ENCODE data around the gene SEMA3D. TPM values are rescaled to one million over a fixed set of nuclear protein-coding genes. Genes with fewer than 3 reads are reported as not detected.

SEMA3D gene
- total and polyA plus RNA-seq, 2 donors (not counting 1 experiment from before 2014, with no cell fraction given): 0.46 to 0.59 TPM

DNA sequence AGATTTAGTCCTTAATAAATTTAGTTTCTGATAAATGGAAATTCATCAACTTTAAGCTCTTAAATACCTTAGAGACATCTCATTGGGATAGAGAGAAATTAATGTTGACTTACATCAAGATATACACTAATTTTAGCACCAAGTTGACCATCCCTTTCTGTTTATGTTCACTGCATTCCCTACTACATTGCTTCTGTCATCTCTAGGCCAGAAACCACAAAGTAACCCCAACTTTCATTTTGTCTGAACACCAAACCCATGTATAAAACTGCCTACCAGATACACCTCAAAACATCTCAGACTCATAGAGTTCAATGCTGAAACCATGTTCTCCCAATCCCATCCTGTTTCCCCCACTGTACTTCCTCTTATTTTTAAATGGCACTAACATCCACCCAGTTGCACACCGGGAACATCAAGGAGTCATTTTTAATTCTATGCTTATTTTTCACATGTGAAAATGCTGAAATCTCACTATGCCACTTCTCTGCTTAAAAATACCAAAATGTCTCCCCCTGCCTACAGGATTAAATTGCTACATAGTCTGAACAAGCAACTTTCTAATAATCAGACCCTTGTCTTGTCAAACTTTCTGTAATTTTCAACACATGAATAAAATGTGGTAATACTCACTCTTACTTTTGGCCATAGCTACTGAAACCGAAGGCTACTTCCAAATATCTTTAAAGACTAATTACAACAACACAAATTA is 201.6 kb downstream of the SEMA3D start:
- TF ChIP-seq EZH2 (IDR thresholded peaks at IDR 0.05; ENCODE audit: borderline replicate concordance, insufficient read depth, low read depth, low read length, poor library complexity, severe bottlenecking): no peak
- TF ChIP-seq, protein P1, sequence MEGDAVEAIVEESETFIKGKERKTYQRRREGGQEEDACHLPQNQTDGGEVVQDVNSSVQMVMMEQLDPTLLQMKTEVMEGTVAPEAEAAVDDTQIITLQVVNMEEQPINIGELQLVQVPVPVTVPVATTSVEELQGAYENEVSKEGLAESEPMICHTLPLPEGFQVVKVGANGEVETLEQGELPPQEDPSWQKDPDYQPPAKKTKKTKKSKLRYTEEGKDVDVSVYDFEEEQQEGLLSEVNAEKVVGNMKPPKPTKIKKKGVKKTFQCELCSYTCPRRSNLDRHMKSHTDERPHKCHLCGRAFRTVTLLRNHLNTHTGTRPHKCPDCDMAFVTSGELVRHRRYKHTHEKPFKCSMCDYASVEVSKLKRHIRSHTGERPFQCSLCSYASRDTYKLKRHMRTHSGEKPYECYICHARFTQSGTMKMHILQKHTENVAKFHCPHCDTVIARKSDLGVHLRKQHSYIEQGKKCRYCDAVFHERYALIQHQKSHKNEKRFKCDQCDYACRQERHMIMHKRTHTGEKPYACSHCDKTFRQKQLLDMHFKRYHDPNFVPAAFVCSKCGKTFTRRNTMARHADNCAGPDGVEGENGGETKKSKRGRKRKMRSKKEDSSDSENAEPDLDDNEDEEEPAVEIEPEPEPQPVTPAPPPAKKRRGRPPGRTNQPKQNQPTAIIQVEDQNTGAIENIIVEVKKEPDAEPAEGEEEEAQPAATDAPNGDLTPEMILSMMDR (IDR thresholded peaks at IDR 0.05): no peak
- 78% methylated on average over 1 of the region's 2 CpGs for WGBS (ENCODE audit: insufficient coverage)
- Mint-ChIP-seq H3K4me3 (no peak overlapping the region), H3K27ac (no peak overlapping the region), H3K27me3 (no peaks in the 10 kb centered on the region), H3K4me1 (no peaks in the 10 kb centered on the region), H3K9me3 (ENCODE audit: insufficient read depth) (no peaks in the 10 kb centered on the region)
- no peak overlapping the region for H3K4me3 ChIP-seq (ENCODE audit: control extremely low read depth in 1 of 5, extremely low read depth in 1 of 5, insufficient read depth in 1 of 5, low read depth in 2 of 5, low read length in 4 of 5)
- H3K27me3 ChIP-seq (replicated peaks in 1 of 4; ENCODE audit: control extremely low read depth in 1 of 4, control insufficient read depth in 3 of 4, insufficient read depth in 4 of 4, low read length in 3 of 4): no peaks in the 10 kb centered on the region
- H3K27ac ChIP-seq (ENCODE audit: low read length in 2 of 2): no peak overlapping the region
- no peak overlapping the region for H3K4me2 ChIP-seq (replicated peaks; ENCODE audit: low read depth, low read length, poor library complexity, severe bottlenecking)
- no peaks in the 10 kb centered on the region for H3K4me1 ChIP-seq (ENCODE audit: control insufficient read depth in 2 of 2, insufficient read depth in 2 of 2, low read length in 2 of 2)
- no peaks in the 10 kb centered on the region for H3K79me2 ChIP-seq (ENCODE audit: control insufficient read depth, insufficient read depth, low read length)
- H3K9ac ChIP-seq (ENCODE audit: low read length): no peak overlapping the region
- POLR2A ChIA-PET: interaction anchor here (0.6 kb wide), 1 partner anchor 1178 kb away, joined by 4 read pairs; no protein-coding TSS in a partner anchor
- H2AFZ ChIP-seq (ENCODE audit: insufficient read depth, low read depth, low read length, poor library complexity, severe bottlenecking): no peak overlapping the region
- H3K9me3 ChIP-seq (ENCODE audit: control extremely low read depth in 1 of 3, control insufficient read depth in 2 of 3, insufficient read depth in 1 of 3, low read length in 2 of 3): no peaks in the 10 kb centered on the region
- intact Hi-C loops (cut with micrococcal nuclease): no loop called here
- ATAC-seq (ENCODE audit: low read depth) (no peak), DNase-seq (no peak)
- CTCF ChIA-PET: no interaction called here
- H3K36me3 ChIP-seq (replicated peaks in 1 of 2; ENCODE audit: control extremely low read depth in 1 of 2, control insufficient read depth in 1 of 2, extremely low read depth in 1 of 2, insufficient read depth in 2 of 2, low read length in 1 of 2): no peaks in the 10 kb centered on the region
- no peaks in the 10 kb centered on the region for H4K20me1 ChIP-seq (ENCODE audit: control insufficient read depth, insufficient read depth, low read length, poor library complexity, severe bottlenecking)

DNA sequence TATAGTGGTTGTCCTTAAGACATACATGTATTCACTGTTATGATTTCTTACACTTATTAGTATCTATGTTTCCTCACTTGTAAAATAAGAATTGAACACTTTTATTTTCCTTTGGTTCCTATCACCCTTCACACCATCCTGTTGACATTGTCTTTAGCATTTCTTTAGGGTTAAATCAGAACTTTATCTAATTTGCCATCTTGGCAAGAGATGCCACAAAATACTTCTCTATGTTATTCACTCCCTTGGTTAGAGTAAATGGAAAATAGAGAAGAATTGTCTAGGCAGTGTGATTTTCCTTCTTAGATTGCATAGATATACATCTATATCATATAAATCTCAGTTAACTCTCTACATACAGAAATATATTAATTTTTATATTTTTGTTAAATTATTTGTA is 204.7 kb downstream of the SEMA3D start:
- Histone ChIP-seq H3K79me2 (ENCODE audit: control insufficient read depth, insufficient read depth, low read length) (no peaks in the 10 kb centered on the region), H3K36me3 (replicated peaks in 1 of 2; ENCODE audit: control extremely low read depth in 1 of 2, control insufficient read depth in 1 of 2, extremely low read depth in 1 of 2, insufficient read depth in 2 of 2, low read length in 1 of 2) (no peaks in the 10 kb centered on the region), H3K9me3 (ENCODE audit: control extremely low read depth in 1 of 3, control insufficient read depth in 2 of 3, insufficient read depth in 1 of 3, low read length in 2 of 3) (no peaks in the 10 kb centered on the region), H3K9ac (ENCODE audit: low read length) (no peak overlapping the region), H3K27me3 (replicated peaks in 1 of 4; ENCODE audit: control extremely low read depth in 1 of 4, control insufficient read depth in 3 of 4, insufficient read depth in 4 of 4, low read length in 3 of 4) (no peaks in the 10 kb centered on the region), H3K4me1 (ENCODE audit: control insufficient read depth in 2 of 2, insufficient read depth in 2 of 2, low read length in 2 of 2) (no peaks in the 10 kb centered on the region), H3K4me3 (ENCODE audit: control extremely low read depth in 1 of 5, extremely low read depth in 1 of 5, insufficient read depth in 1 of 5, low read depth in 2 of 5, low read length in 4 of 5) (no peak overlapping the region), H4K20me1 (ENCODE audit: control insufficient read depth, insufficient read depth, low read length, poor library complexity, severe bottlenecking) (no peaks in the 10 kb centered on the region), H3K4me2 (replicated peaks; ENCODE audit: low read depth, low read length, poor library complexity, severe bottlenecking) (no peak overlapping the region), H3K27ac (ENCODE audit: low read length in 2 of 2) (no peak overlapping the region), H2AFZ (ENCODE audit: insufficient read depth, low read depth, low read length, poor library complexity, severe bottlenecking) (no peak overlapping the region)
- ChIA-PET CTCF (no interaction called here), POLR2A (no interaction called here)
- Mint-ChIP-seq H3K27me3 (no peaks in the 10 kb centered on the region), H3K27ac (no peak overlapping the region), H3K4me3 (no peak overlapping the region), H3K4me1 (no peaks in the 10 kb centered on the region), H3K9me3 (ENCODE audit: insufficient read depth) (no peaks in the 10 kb centered on the region)
- DNase-seq (no peak), ATAC-seq (ENCODE audit: low read depth) (no peak)
- TF ChIP-seq EZH2 (IDR thresholded peaks at IDR 0.05; ENCODE audit: borderline replicate concordance, insufficient read depth, low read depth, low read length, poor library complexity, severe bottlenecking): no peak
- TF ChIP-seq, protein P1 (IDR thresholded peaks at IDR 0.05): no peak
- intact Hi-C loops (cut with micrococcal nuclease): no loop called here

All from B cell (primary cell).